Heart right ventricle (tissue), 16 donors: ENCODE data around the gene DDAH1. TPM values are rescaled to one million over a fixed set of nuclear protein-coding genes. Genes with fewer than 3 reads are reported as not detected.

Experiments used
- ATAC-seq, 8 donors: fragments of 200-7000 bp; cut with Tn5 transposase; one replicate each; pipeline ENCODE4 v1.9.1; 2020; ENCODE audit warnings: mild to moderate bottlenecking in 8 of 8, moderate library complexity in 8 of 8, moderate number of reproducible peaks in 1 of 8
- DNase-seq, 2 donors: peaks; one replicate each; pipeline ENCODE4 v3.0.0-alpha.2; 2020
- H3K27ac ChIP-seq, 10 donors: fragments of 200-600 bp; sonication (generic) in 2 of 10; one replicate each; pipeline versions ENCODE4 v1.5.0 to v1.8.0; 2020 to 2022; ENCODE audit warnings: mild to moderate bottlenecking in 3 of 10
- H3K27me3 ChIP-seq, 7 donors: fragments of 200-600 bp; one replicate each; pipeline ENCODE4 v1.8.0; 2021 to 2022; ENCODE audit warnings: mild to moderate bottlenecking in 2 of 7
- H3K36me3 ChIP-seq, 9 donors: fragments of 200-600 bp; sonication (generic) in 1 of 9; one replicate each; pipeline versions ENCODE4 v1.5.0 to v1.8.0; 2020 to 2022; ENCODE audit warnings: mild to moderate bottlenecking in 2 of 9
- H3K4me1 ChIP-seq, 9 donors: fragments of 200-600 bp; sonication (generic) in 1 of 9; one replicate each; pipeline versions ENCODE4 v1.5.0 to v1.8.0; 2020 to 2022; ENCODE audit warnings: mild to moderate bottlenecking in 4 of 9
- H3K4me3 ChIP-seq, 10 donors: fragments of 200-600 bp; sonication (generic) in 2 of 10; one replicate each; pipeline versions ENCODE4 v1.5.0 to v1.8.0; 2020 to 2022; ENCODE audit warnings: mild to moderate bottlenecking in 7 of 10, moderate library complexity in 2 of 10
- H3K9me3 ChIP-seq, 11 donors: fragments of 200-600 bp in 10 of 11; sonication (generic) in 2 of 11; one replicate each; pipeline versions ENCODE4 v1.5.0 to v1.8.0; 2013 to 2022; ENCODE audit warnings: mild to moderate bottlenecking in 2 of 11, control low read depth in 1 of 11, moderate library complexity in 1 of 11
- WGBS, 2 donors: extraction: QIAGEN DNeasy Blood & Tissue Kit; methylation state at CpG; one replicate each; pipeline ENCODE4 v1.1.7; 2013; ENCODE audit warnings: inconsistent platforms in 1 of 2; 5-methylcytosine and 5-hydroxymethylcytosine counted together
- intact Hi-C, 10 donors: fragments of 100-400 bp; cut with DNase I; formaldehyde crosslinking; loops; one replicate each; pipeline versions ENCODE4 v1.11.1 to v1.14.2; 2022
- polyA plus RNA-seq, 2 donors: library from polyadenylated mRNA; stranded (reverse); fragments of 200-250 nt; gene quantifications; one replicate each; pipeline ENCODE4 v1.2.3, GENCODE V29; 2013
- total RNA-seq, 10 donors: library from RNA; stranded (reverse); fragmentation: NEBNext Ultra II Directional in 3 of 10; extraction: Animal tissue kit (Norgen Biotek cat#: 25700) in 3 of 10; gene quantifications; one replicate each; pipeline versions ENCODE4 v1.2.1 to v1.2.4, GENCODE V29; 2021 to 2023
- TF ChIP-seq, protein P1 (sequence below), 9 donors: fragments of 200-600 bp; sonication (generic) in 2 of 9; IDR thresholded peaks; one replicate each; pipeline versions ENCODE4 v1.5.0 to v1.8.0; 2021 to 2022; ENCODE audit warnings: antibody characterized with exemption in 9 of 9, mild to moderate bottlenecking in 5 of 9, moderate library complexity in 1 of 9
- donor health status: Arrhythmogenic right ventricular cardiomyopathy.
- donor health status: ischemic (EF 13 %, LVEDD 7.1; RV severe dilation, severe dysfunction).
- donor health status: healthy with polysubstance abuse.
- donor health status: DM: no; HTN: yes; CAD: no.
- donor health status: DM: no; HTN: no; CAD: no.
- donor health status: ischemic (EF 25% LVEDD 6.9; RV normal size, moderate dysfunction).
- donor health status: ischemic (EF 25% LVEDD 5.7; RV mildly dilated, moderate dysfunction).
- donor health status: healthy.
- donor health status: DM: yes; HTN: yes; CAD: no.
- donor health status: Ischemic cardiomyopathy.
- donor health status: ischemic (EF 35%, LVEDD 5.7; RV mildly dilated, moderate dysfunction).
- donor health status: nonischemic (EF 11% LVEDD 7.7; RV severe dilation, severe dysfunction).
- donor health status: DM: yes; HTN: yes; CAD: no.
- donor health status: PGD.
- donor health status: ischemic (EF 29% LVEDD 5.4; RV normal size, mild dysfunction).
- donor health status: nonischemic (EF 23%, LVEDD 6.1; RV moderate dilation, normal function).

The DDAH1 gene
- total and polyA plus RNA-seq, 12 donors = 2.7 to 29.0 (median 16.6) TPM

DNA sequence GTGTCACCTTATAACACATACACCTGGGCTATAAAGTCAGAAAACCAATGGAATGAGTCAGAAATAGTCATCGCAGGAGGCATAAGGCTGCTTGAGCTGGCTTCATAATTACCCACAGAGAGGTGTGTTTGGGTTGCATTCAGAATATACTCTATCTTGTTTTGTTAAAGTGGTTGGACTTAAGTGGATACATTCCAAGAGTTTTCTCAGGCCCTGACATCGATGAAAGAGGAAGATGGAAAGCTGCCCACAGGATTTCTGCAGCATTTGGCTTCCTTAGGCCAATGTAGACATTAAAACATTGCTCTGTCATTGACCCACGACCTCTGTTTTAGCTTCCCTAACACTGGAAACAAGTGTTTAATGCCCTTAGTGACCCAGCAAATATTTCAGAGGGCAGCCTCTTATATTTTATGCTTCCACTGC, 169.9 kb downstream of the DDAH1 start:
- 51 to 53% methylated on average over 3 of the region's 3 CpGs for WGBS, 2 donors
- peaks cover 3 to 26% (median 13%) of the 10 kb centered on the region in 9 donors for H3K4me1 ChIP-seq
- DNase-seq = no peak
- TF ChIP-seq, protein P1, sequence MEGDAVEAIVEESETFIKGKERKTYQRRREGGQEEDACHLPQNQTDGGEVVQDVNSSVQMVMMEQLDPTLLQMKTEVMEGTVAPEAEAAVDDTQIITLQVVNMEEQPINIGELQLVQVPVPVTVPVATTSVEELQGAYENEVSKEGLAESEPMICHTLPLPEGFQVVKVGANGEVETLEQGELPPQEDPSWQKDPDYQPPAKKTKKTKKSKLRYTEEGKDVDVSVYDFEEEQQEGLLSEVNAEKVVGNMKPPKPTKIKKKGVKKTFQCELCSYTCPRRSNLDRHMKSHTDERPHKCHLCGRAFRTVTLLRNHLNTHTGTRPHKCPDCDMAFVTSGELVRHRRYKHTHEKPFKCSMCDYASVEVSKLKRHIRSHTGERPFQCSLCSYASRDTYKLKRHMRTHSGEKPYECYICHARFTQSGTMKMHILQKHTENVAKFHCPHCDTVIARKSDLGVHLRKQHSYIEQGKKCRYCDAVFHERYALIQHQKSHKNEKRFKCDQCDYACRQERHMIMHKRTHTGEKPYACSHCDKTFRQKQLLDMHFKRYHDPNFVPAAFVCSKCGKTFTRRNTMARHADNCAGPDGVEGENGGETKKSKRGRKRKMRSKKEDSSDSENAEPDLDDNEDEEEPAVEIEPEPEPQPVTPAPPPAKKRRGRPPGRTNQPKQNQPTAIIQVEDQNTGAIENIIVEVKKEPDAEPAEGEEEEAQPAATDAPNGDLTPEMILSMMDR (IDR thresholded peaks at IDR 0.05) = no peak
- H3K4me3 ChIP-seq = no peak overlapping the region
- intact Hi-C loops = no loop called here
- ATAC-seq = no peak
- no peaks in the 10 kb centered on the region for H3K27me3 ChIP-seq
- H3K27ac ChIP-seq = no peak overlapping the region
- H3K36me3 ChIP-seq = no peaks in the 10 kb centered on the region
- H3K9me3 ChIP-seq = no peaks in the 10 kb centered on the region

DNA sequence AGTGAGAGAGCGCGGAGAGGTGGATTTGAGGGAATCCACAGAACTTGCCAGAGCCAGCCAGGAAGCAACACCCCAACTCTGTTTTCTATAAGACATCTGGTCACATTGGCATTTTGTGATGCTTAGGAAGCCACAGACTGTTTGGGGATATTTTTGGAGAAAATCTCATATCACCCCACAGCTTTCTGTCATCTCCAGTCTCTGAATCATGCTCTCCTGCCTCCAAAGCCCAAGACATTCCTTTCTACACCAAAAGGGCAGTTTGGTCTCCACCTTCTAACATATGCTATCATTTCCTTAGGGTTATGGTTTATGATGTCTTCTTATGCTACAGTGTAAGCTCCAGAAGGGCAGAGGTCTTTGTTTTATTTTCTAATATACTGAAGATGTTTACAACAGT, 174.1 kb downstream of the DDAH1 start:
- Histone ChIP-seq H3K4me1 (peaks cover 0 to 10% (median 0%) of the 10 kb centered on the region in 9 donors), H3K27ac (no peak overlapping the region), H3K36me3 (no peaks in the 10 kb centered on the region), H3K4me3 (no peak overlapping the region), H3K27me3 (no peaks in the 10 kb centered on the region), H3K9me3 (no peaks in the 10 kb centered on the region)
- WGBS, 2 donors = 97 to 100% methylated on average over 2 of the region's 2 CpGs
- DNase-seq = no peak
- intact Hi-C loops = no loop called here
- ATAC-seq = no peak
- TF ChIP-seq, protein P1 (IDR thresholded peaks at IDR 0.05) = no peak

DNA sequence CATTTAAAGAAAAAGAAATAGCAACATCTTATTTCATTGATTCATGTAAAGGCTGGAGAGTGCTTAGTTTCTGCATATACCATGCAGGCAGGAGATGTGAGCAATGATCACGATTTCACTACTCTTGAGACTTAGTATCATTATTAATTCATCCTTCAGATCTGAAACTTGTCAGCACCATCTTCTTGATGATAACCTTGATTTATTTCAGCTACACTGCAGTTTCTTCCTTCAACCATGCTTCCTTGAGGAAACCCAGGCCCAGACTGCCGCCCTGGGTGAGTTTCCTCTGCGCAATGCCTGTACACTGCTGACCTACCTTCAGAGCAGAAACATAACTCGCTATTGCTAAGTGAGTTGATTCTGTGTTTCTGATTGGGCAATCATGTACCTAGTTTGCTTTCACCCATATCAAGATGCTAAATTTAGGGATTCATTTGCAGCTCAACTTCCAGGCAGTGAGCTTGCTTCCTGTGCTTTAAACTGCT, 175.1 kb downstream of the DDAH1 start:
- ATAC-seq = peak in 5 of 8 donors; percentile 26 to 92 (median 57)
- intact Hi-C loops = no loop called here
- no peaks in the 10 kb centered on the region for H3K36me3 ChIP-seq
- H3K4me3 ChIP-seq = no peak overlapping the region
- no peak for DNase-seq
- no peaks in the 10 kb centered on the region for H3K9me3 ChIP-seq
- no peaks in the 10 kb centered on the region for H3K27me3 ChIP-seq
- peaks cover 0 to 6% (median 0%) of the 10 kb centered on the region in 9 donors for H3K4me1 ChIP-seq
- 61 to 75% methylated on average over 4 of the region's 4 CpGs for WGBS, 2 donors
- peak overlapping the region in 2 of 10 donors; percentile 30 to 53 for H3K27ac ChIP-seq
- TF ChIP-seq, protein P1 (IDR thresholded peaks at IDR 0.05) = no peak

- H3K9me3 ChIP-seq = no peaks in the 10 kb centered on the region
- no peak for ATAC-seq
- no peaks in the 10 kb centered on the region for H3K27me3 ChIP-seq
- TF ChIP-seq, protein P1 (IDR thresholded peaks at IDR 0.05) = no peak
- peak overlapping the region in 1 of 10 donors; percentile 53 for H3K27ac ChIP-seq
- no peak for DNase-seq
- peaks cover 0 to 6% (median 0%) of the 10 kb centered on the region in 9 donors for H3K4me1 ChIP-seq
- WGBS, 2 donors = 92 to 93% methylated on average over 9 of the region's 9 CpGs
- H3K4me3 ChIP-seq = no peak overlapping the region
- intact Hi-C loops = no loop called here
- no peaks in the 10 kb centered on the region for H3K36me3 ChIP-seq
These were observed 175.6 kb downstream of the DDAH1 start for GRCh38 chr1:85289207-85289847.
